Uterus (tissue), 2 donors: ENCODE results near the gene ZNF689.

ENCODE experiments used
- POLR2A ChIP-seq, 2 donors: fragments of 450-650 bp; IDR thresholded peaks; one replicate each; pipeline ENCODE4 v1.6.1; 2016; ENCODE audit warnings: antibody characterized with exemption in 2 of 2, mild to moderate bottlenecking in 1 of 2, moderate library complexity in 1 of 2
- TF ChIP-seq, protein P1 (sequence below), 4 experiments: fragments of 200-600 bp in 2 of 4; fragments of 450-650 bp in 2 of 4; sonication (generic) in 2 of 4; IDR thresholded peaks; one replicate each; pipeline ENCODE4 v1.5.1; 2016 to 2019; ENCODE audit warnings: antibody characterized with exemption in 4 of 4, mild to moderate bottlenecking in 2 of 4, moderate library complexity in 1 of 4

DNA sequence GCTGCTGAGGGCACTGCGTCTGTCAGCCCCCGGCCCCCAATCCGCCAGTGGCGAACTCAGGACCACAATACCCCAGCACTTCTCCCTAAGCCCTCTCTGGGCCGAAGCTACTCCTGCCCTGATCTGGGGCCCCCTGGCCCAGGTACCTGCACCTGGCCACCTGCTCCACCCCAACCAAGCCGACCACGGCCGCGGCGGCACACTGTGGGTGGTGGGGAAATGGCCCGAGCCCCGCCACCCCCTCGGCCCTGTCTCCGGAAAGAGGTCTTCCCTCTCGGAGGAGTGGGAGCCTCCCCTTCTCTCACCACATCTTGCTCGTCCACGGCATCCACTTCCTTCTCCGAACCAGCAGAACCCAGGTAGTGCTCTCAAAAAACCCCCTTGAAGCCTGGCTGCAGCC, 44.7 kb upstream of the ZNF689 start:
- no peak for TF ChIP-seq POLR2A (IDR thresholded peaks at IDR 0.05)
- TF ChIP-seq, protein P1, sequence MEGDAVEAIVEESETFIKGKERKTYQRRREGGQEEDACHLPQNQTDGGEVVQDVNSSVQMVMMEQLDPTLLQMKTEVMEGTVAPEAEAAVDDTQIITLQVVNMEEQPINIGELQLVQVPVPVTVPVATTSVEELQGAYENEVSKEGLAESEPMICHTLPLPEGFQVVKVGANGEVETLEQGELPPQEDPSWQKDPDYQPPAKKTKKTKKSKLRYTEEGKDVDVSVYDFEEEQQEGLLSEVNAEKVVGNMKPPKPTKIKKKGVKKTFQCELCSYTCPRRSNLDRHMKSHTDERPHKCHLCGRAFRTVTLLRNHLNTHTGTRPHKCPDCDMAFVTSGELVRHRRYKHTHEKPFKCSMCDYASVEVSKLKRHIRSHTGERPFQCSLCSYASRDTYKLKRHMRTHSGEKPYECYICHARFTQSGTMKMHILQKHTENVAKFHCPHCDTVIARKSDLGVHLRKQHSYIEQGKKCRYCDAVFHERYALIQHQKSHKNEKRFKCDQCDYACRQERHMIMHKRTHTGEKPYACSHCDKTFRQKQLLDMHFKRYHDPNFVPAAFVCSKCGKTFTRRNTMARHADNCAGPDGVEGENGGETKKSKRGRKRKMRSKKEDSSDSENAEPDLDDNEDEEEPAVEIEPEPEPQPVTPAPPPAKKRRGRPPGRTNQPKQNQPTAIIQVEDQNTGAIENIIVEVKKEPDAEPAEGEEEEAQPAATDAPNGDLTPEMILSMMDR (IDR thresholded peaks at IDR 0.05), result no peak
